Natural killer cell (primary cell): ENCODE data around the gene FREM1. TPM values are rescaled to one million over a fixed set of nuclear protein-coding genes. Genes with fewer than 3 reads are reported as not detected.

Experiments used
- ATAC-seq, 3 donors: fragments of 150-1000 bp in 2 of 3; fragments of 200-7000 bp in 1 of 3; cut with Tn5 transposase; 1 replicate in 1 of 3; 2 replicates in 2 of 3; pipeline ENCODE4 v1.10.0; 2021; ENCODE audit warnings: mild to moderate bottlenecking in 2 of 3, moderate library complexity in 2 of 3
- DNase-seq, 2 donors: peaks; one replicate each; pipeline versions ENCODE4 v3.0.0 to v3.0.0-alpha.2; 2013 to 2021; ENCODE audit warnings: mixed read lengths in 1 of 2
- H3K27ac ChIP-seq: one replicate; pipeline ENCODE4 v1.5.1; 2013; ENCODE audit warnings: mild to moderate bottlenecking, low read length
- H3K27me3 ChIP-seq: one replicate; pipeline ENCODE4 v1.6.1; 2013; ENCODE audit warnings: low read length; ENCODE audit not compliant: control insufficient read depth, insufficient read depth
- H3K36me3 ChIP-seq: one replicate; pipeline ENCODE4 v1.6.1; 2013; ENCODE audit warnings: low read length; ENCODE audit not compliant: control insufficient read depth, insufficient read depth
- H3K4me1 ChIP-seq: one replicate; pipeline ENCODE4 v1.6.1; 2013; ENCODE audit warnings: low read length; ENCODE audit not compliant: control insufficient read depth, insufficient read depth
- H3K4me3 ChIP-seq: one replicate; pipeline ENCODE4 v1.5.1; 2013; ENCODE audit warnings: low read length
- H3K9me3 ChIP-seq: one replicate; pipeline ENCODE4 v1.6.1; 2013; ENCODE audit warnings: low read length; ENCODE audit not compliant: control insufficient read depth, insufficient read depth
- H3K27ac Mint-ChIP-seq, 2 donors: one replicate each; pipeline ENCODE4 v1.8.0; 2022; ENCODE audit warnings: mild to moderate bottlenecking in 2 of 2, mixed read lengths in 2 of 2, moderate library complexity in 1 of 2
- H3K27me3 Mint-ChIP-seq, 2 donors: one replicate each; pipeline ENCODE4 v1.8.0; 2022; ENCODE audit warnings: low read depth in 2 of 2, mixed read lengths in 2 of 2
- H3K36me3 Mint-ChIP-seq: one replicate; pipeline ENCODE4 v1.8.0; 2022; ENCODE audit warnings: mixed read lengths
- H3K4me1 Mint-ChIP-seq, 2 donors: one replicate each; pipeline ENCODE4 v1.8.0; 2022; ENCODE audit warnings: mixed read lengths in 2 of 2
- H3K4me3 Mint-ChIP-seq: one replicate; pipeline ENCODE4 v1.8.0; 2022; ENCODE audit warnings: mild to moderate bottlenecking, moderate library complexity, mixed read lengths
- H3K9me3 Mint-ChIP-seq, 2 donors: one replicate each; pipeline ENCODE4 v1.8.0; 2022; ENCODE audit warnings: mixed read lengths in 2 of 2
- CTCF ChIP-seq: fragments of 200-600 bp; IDR thresholded peaks from one replicate; pipeline ENCODE4 v1.8.0; 2022; ENCODE audit warnings: antibody characterized with exemption
- WGBS: methylation state at CpG from one replicate; pipeline ENCODE4 v1.1.7; 2013; ENCODE audit warnings: missing lambda C conversion rate; ENCODE audit not compliant: insufficient coverage; 5-methylcytosine and 5-hydroxymethylcytosine counted together
- intact Hi-C: fragments of 100-400 bp; cut with micrococcal nuclease; formaldehyde crosslinking; loops from one replicate; pipeline ENCODE4 v1.14.2; 2022
- total RNA-seq, 4 donors: library from RNA; stranded (reverse); fragments of 120-200 nt in 1 of 4; gene quantifications; one replicate each; pipeline versions ENCODE4 v1.2.3 to v1.2.4, GENCODE V29; 2013 to 2022

Gene FREM1
- total RNA-seq, 3 donors from 2014 or later (not counting 1 experiment from before 2014, with no cell fraction given): 0.05 TPM; not detected in 2

- Mint-ChIP-seq H3K27me3 (peaks cover 3 to 6% of the 10 kb centered on the region in 2 donors), H3K36me3 (no peaks in the 10 kb centered on the region), H3K9me3 (no peaks in the 10 kb centered on the region), H3K4me3 (peak overlapping the region; percentile 94), H3K4me1 (peaks cover 46 to 56% of the 10 kb centered on the region in 2 donors), H3K27ac (peak overlapping the region; percentile 69 to 89)
- H3K27ac ChIP-seq: no peak overlapping the region
- no peaks in the 10 kb centered on the region for H3K27me3 ChIP-seq
- H3K4me1 ChIP-seq: peaks cover 12% of the 10 kb centered on the region
- peak overlapping the region; percentile 54 for H3K4me3 ChIP-seq
- DNase-seq (peak; percentile 16 to 52), ATAC-seq (peak in 2 of 3 donors; percentile 52 to 55)
- intact Hi-C loops: loop anchor here (10.0 kb wide), 2 partner anchors 58 to 62 kb away; no protein-coding TSS in a partner anchor
- peaks cover 5% of the 10 kb centered on the region for H3K36me3 ChIP-seq
- 6% methylated on average over 15 of the region's 35 CpGs for WGBS
- H3K9me3 ChIP-seq: no peaks in the 10 kb centered on the region
- no peak for TF ChIP-seq CTCF
Measured at GRCh38 chr9:14692470-14693250, 217.6 kb downstream of the FREM1 start.

GRCh38 chr9:14690948-14691730 lies 219.1 kb downstream of the FREM1 start:
- Histone ChIP-seq H3K9me3 (no peaks in the 10 kb centered on the region), H3K27ac (no peak overlapping the region), H3K4me3 (no peak overlapping the region), H3K4me1 (peaks cover 12% of the 10 kb centered on the region), H3K27me3 (no peaks in the 10 kb centered on the region), H3K36me3 (peaks cover 11% of the 10 kb centered on the region)
- Mint-ChIP-seq H3K4me1 (peaks cover 46 to 56% of the 10 kb centered on the region in 2 donors), H3K27ac (peak overlapping the region; percentile 43 to 69), H3K9me3 (no peaks in the 10 kb centered on the region), H3K36me3 (no peaks in the 10 kb centered on the region), H3K27me3 (no peaks in the 10 kb centered on the region), H3K4me3 (peak overlapping the region; percentile 4)
- 86% methylated on average over 2 of the region's 7 CpGs for WGBS
- intact Hi-C loops: loop anchor here (10.0 kb wide), 2 partner anchors 56 to 64 kb away; no protein-coding TSS in a partner anchor
- DNase-seq (no peak), ATAC-seq (no peak)
- no peak for TF ChIP-seq CTCF

- WGBS: 93% methylated on average over 10 of the region's 12 CpGs
- peaks cover 7% of the 10 kb centered on the region for H3K4me1 ChIP-seq
- H3K27me3 Mint-ChIP-seq: no peaks in the 10 kb centered on the region
- H3K27me3 ChIP-seq: no peaks in the 10 kb centered on the region
- no peaks in the 10 kb centered on the region for H3K36me3 Mint-ChIP-seq
- intact Hi-C loops: no loop called here
- peaks cover 39 to 45% of the 10 kb centered on the region in 2 donors for H3K4me1 Mint-ChIP-seq
- no peak overlapping the region for H3K4me3 Mint-ChIP-seq
- no peak overlapping the region for H3K27ac Mint-ChIP-seq
- no peak for DNase-seq
- H3K36me3 ChIP-seq: peaks cover 11% of the 10 kb centered on the region
- no peak for ATAC-seq
- H3K9me3 ChIP-seq: no peaks in the 10 kb centered on the region
- no peaks in the 10 kb centered on the region for H3K9me3 Mint-ChIP-seq
- no peak overlapping the region for H3K27ac ChIP-seq
- TF ChIP-seq CTCF: no peak
- no peak overlapping the region for H3K4me3 ChIP-seq
Measured at GRCh38 chr9:14687042-14687719, 223.0 kb downstream of the FREM1 start.
